Activated naive CD4-positive, alpha-beta T cell treated with Interleukin-2 at 50 U/mL for 16 hours (primary cell): ENCODE measurements around the gene KRTAP12-3.
"Not testable (repeated sequence)": the region's sequence is repeated elsewhere in the genome, so short reads cannot be mapped to it uniquely, and the experiment has no call there.

ENCODE experiments used
- DNase-seq: peaks from one replicate; pipeline ENCODE4 v3.0.0-alpha.2; 2020

The KRTAP12-3 gene

GRCh38 chr21:44627831-44628233, 29.9 kb upstream of the KRTAP12-3 start:
- DNase-seq = not testable (repeated sequence)

- no peak for DNase-seq
Measured at GRCh38 chr21:44628707-44629391, 28.9 kb upstream of the KRTAP12-3 start.

GRCh38 chr21:44630440-44630839, 27.3 kb upstream of the KRTAP12-3 start:
- no peak for DNase-seq

GRCh38 chr21:44632067-44632466, 25.7 kb upstream of the KRTAP12-3 start:
- DNase-seq = no peak

- no peak for DNase-seq
Measured at GRCh38 chr21:44636209-44637017, 21.3 kb upstream of the KRTAP12-3 start.

- no peak for DNase-seq
Measured at GRCh38 chr21:44637018-44637850, 20.5 kb upstream of the KRTAP12-3 start, which contains the start of gene KRTAP10-10. KRTAP10-10 (plus strand) TSS chr21:44637356; CDS start chr21:44637418, 62 bp downstream.

- not testable (repeated sequence) for DNase-seq
Measured at GRCh38 chr21:44637851-44638348, 19.8 kb upstream of the KRTAP12-3 start.

- not testable (repeated sequence) for DNase-seq
Measured at GRCh38 chr21:44638506-44639330, 19.0 kb upstream of the KRTAP12-3 start.

- DNase-seq = no peak
Measured at GRCh38 chr21:44639331-44639655, 18.4 kb upstream of the KRTAP12-3 start.

- no peak for DNase-seq
Measured at GRCh38 chr21:44640761-44641160, 17.0 kb upstream of the KRTAP12-3 start.

GRCh38 chr21:44643741-44644310, 13.9 kb upstream of the KRTAP12-3 start:
- no peak for DNase-seq

GRCh38 chr21:44644878-44645277, 12.9 kb upstream of the KRTAP12-3 start:
- no peak for DNase-seq

GRCh38 chr21:44646366-44647221, 11.1 kb upstream of the KRTAP12-3 start, which contains the start of gene KRTAP10-11:
KRTAP10-11 (plus strand) TSS chr21:44646414; CDS start chr21:44646459, 45 bp downstream.
- not testable (repeated sequence) for DNase-seq

GRCh38 chr21:44647222-44647552, 10.5 kb upstream of the KRTAP12-3 start:
- DNase-seq = no peak

GRCh38 chr21:44648557-44649311, 9.0 kb upstream of the KRTAP12-3 start:
- no peak for DNase-seq

- DNase-seq = no peak
Measured at GRCh38 chr21:44649521-44650100, 8.1 kb upstream of the KRTAP12-3 start.

- no peak for DNase-seq
Measured at GRCh38 chr21:44650265-44650972, 7.3 kb upstream of the KRTAP12-3 start.

GRCh38 chr21:44650973-44651675, 6.6 kb upstream of the KRTAP12-3 start:
- no peak for DNase-seq
